ENCODE data around the gene F12.

Gene F12

DNA sequence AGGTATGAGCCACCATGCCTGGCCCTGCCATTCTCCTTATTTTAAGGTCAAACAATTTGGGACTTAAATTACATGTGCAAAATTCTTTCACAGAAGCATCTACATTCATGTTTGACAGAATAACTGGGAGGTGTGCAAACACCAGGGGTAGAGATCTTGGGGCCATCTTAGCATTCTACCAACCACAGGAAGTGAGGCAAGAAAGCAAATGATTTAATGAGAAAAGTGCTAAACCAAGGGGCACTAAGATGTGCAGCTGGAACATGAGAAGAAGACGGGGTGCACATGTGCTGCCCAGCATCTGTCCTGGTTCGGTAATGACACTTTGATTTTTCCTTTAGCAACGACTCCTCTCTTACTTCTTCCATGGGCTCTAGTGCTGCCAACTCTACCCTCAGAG lies 1.2 kb upstream of the F12 start:
- DNase-seq: no peak

DNA sequence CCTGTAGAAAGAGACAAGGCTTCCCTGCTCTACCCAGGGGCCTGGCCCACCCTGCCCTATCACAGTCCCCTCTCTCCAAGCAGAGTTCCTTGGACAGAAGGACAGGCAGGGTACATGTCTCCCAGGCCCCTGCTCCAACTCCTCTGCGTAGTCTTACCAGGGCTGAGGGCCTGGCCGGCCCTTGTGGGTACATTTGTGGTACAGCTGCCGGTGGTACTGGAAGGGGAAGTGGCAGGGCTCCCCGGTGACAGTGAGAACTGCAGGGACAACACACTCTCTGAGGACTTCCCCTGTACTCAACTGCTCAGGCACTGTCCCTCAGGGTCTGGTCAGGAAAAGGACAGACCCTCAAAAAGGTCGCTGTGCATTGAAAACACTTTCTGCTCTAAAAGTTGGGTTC lies 3.6 kb downstream of the F12 start:
- DNase-seq: no peak

GRCh38 chr5:177405312-177405711 lies 4.1 kb downstream of the F12 start:
- no peak for DNase-seq

DNA sequence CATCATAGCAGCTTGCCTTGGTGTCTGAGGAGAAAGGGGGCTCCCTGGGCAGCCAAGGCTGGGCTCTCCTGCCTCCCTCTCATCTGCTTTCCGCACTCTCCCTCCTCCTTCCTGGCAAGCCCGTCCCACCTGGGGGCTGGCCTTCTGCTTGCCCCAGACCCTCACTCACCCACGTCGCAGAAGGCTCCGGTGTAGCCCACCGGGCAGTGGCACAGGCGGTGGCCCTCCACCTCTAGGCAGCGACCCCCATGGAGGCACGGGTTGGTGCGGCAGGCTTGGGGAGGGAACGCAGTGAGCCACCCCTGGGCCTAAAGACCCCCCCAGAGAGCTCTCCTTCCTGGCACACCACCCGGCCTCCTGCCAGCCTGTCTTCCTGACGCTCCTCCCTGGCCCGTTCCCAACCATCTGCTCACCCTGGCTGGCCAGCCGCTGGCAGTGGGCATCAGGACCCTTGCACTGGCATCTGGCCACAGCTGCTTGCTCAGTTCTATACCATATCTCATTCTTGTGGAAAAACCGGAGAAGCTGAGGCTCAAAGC lies 4.7 kb downstream of the F12 start:
- no peak for DNase-seq

GRCh38 chr5:177403792-177404640 lies 5.3 kb downstream of the F12 start:
- DNase-seq: peak; percentile 86

- DNase-seq: no peak
Observed at GRCh38 chr5:177403102-177403791, 6.1 kb downstream of the F12 start.

GRCh38 chr5:177402271-177403043 lies 6.9 kb downstream of the F12 start:
- peak; percentile 47 for DNase-seq

DNA sequence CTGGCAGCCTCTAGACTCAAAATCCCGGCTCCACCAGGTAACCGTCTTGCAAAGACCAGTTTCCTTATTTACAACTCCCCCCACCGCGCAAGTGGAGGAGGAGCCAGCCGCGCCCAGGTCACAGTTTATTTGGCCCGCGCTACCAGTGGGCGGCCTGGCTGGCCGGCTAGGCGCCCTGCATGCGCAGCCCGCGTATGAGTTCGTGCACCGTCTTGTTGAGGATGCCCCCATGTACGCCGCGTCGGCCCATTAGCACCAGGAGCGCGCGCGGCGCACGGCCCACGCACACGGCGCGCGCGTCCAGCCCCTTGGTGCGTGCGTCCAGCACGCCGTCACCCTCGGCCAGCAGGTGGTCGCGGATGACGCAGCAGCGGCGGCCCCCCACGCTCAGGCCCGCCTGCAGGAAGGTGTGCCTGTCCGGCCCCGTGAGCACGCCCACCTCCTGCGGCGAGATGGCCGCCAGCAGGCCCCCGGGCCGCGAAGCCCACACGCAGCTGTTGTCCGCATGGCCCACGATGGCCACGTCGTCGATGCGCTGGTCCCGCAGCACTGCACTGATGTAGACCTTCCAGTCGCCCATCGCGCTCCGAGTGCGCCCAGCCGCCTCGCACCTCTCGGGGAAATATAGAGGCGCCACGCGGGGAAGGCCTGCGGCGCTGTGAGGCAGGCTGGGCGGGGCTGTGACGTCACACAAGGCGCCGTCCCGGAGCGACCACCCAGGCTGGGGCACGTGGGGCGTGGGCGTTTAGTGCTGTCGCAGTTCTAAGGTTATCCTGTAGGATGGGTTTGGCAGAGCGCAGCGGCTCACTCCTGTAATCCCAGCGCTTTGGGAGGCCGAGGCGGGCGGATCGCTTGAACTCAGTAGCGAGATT lies 9.1 kb downstream of the F12 start, which contains the start of gene PFN3:
Gene PFN3, minus strand, starts transcription at position 665 of the 872 bp plus-strand sequence. Its CDS starts 85 bp downstream, at position 580.
- peak; percentile 65 for DNase-seq

- DNase-seq: no peak
Observed at GRCh38 chr5:177397875-177398390, 11.4 kb downstream of the F12 start.

DNA sequence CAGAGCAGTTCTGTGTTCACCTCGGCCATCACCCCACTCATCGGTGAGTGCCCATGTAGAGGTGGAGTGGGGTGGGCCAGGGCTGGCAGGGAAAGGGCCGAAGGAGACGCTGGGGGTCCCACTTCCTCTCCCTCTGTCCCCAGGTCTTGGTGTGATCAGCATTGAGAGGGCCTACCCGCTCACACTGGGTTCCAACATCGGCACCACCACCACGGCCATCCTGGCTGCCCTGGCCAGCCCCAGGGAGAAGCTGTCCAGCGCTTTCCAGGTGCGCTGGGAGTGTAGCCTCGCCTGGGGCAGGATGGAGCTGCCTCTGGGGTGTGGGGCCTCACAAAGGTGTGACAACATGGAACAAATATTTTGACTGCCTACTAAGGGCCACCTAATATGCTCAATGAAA lies 12.6 kb downstream of the F12 start:
- no peak for DNase-seq

- no peak for DNase-seq
Observed at GRCh38 chr5:177396078-177396477, 13.3 kb downstream of the F12 start.

GRCh38 chr5:177393990-177394389 lies 15.4 kb downstream of the F12 start:
- no peak for DNase-seq

- no peak for DNase-seq
Observed at GRCh38 chr5:177393206-177393765, 16.1 kb downstream of the F12 start.

- no peak for DNase-seq
Observed at GRCh38 chr5:177392765-177393164, 16.6 kb downstream of the F12 start.

GRCh38 chr5:177390363-177391300 lies 18.7 kb downstream of the F12 start:
- DNase-seq: peak; percentile 89

DNA sequence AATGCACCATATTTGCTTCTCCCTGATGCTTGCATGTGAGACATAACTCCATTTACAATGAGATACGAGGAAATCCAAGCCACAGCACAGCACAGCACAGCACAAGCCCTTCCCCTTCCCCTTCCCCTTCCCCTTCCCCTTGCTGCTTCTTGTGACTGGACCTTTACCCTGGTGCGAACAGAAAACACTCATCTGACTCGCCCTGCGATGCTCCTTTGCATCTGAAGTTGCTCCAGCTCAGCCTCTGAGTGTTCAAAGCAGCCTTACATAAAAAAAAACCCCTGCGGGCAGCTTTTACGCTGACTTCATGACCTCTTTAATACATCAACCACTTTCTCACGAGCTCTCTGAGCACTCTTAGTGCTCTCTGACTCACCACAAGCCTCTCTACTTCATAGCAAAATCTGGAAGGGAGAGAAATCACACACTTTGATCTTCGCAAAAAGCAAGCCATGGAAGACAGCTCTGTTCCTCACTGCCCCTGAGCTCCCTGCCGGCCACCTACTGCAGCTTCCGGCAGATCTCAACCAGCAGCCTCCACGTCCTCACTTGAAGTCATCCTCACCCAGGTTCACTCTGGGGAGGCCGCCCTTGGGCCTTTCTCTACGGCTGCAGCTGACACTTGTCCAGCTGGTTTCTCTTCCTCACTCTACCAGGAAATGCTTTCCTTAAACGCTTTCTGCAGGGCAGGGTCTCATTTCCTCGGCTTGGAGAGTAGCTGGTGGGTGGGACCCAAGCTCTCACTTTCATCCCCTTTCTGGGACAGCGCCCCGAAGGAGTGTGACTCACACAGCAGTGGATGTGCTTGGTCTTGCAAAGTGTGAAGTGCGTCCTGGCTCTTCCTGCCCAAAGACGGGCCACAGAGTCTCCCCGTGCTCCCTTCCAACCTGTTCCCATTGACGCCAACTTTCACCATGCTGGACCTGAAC lies 19.9 kb downstream of the F12 start:
- DNase-seq: no peak

- no peak for DNase-seq
Observed at GRCh38 chr5:177388521-177389052, 20.8 kb downstream of the F12 start.

DNA sequence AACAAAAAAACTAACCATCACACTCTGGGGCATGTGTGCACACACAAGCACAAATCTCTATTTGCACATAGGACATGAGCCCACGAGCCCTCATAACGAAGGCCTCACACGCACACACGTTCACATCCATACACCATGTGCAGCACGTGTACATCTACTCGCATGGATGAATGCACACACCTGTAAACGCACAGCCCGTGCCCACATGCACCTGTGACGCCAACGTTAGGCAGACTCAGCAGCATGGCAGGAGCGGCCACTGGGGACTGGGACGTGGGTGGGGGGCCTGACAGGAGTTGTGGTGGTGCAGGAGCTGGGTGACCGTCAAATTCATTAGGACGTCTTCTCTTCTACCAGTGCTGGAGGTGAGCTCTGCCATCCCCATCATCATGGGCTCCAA lies 22.0 kb downstream of the F12 start:
- DNase-seq: no peak

DNA sequence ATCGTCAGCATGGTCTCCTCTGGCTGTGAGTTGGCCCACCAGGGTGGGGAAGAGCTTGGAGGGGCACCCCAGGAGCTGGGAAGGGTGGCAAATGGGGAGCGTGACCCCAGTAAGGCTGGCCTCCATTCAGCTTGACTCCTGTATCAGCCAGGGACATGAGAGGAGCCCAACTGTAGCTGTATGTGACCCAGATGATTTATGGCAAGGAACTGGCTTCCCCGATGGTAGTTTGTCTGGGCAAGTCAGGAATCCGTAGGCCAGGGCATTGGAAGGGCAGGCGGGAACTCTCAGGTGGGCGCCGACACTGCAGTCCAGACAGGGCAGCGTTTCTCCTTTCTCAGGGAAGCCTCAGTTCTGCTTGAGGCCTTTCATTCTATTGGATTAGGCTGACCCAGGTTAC lies 22.8 kb downstream of the F12 start:
- no peak for DNase-seq
